ENCODE measurements around the gene POGLUT2.

DNA sequence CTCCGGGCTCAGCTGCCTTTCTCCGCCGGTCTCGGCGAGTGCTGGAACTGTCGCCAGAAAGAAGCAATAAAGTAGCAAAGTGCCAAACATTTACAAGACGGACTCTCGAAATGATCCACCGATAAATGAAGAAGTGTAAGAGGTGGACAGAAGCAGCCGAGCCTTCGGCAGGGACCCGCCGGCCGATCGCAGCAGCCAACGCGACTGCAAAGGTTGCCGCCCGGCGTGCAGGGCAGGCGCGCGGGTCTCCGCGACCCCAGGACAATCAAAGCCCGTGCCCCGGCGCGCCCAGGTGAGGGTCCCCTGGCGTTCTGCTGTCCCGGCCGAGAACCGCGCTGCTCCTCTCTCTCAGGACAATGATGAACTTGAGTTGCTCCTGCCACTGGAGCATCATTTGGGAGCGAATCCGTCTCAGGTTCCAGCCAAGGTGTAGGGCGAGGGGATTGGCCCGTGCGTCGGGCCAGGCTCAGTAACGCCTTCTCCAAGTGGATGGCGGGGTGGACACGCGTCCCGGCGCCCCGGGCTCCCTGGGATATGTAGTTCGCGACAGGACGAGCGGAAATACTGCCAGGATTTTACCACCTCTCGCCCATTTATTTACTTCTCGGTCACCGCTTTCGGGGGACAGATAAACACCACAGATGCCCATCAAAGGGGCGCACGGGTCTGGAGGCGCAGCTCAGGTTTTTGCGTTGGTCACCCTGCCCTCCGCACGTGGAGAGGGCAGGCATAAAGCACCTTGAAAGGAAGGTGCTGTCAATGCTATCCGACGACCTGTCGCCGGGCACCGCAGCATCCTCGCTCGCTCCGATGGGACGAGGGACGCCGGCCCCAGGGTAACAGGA lies at the start of gene POGLUT2, which contains the start of gene BIVM:
- TF ChIP-seq POLR2A (IDR thresholded peaks at IDR 0.05; ENCODE audit: low read length) = no peak
- TF ChIP-seq GATA1 (IDR thresholded peaks at IDR 0.05; ENCODE audit: low read depth, low read length) = no peak

Data from erythroblast (primary cell).